DOHH2 (cell line): Measurements from ENCODE around the gene ACTR10.

Experiments used
- H3F3A ChIP-seq: fragments of 200-600 bp; sonication (generic), shearing (Covaris generic); 2 replicates; pipeline ENCODE4 v1.6.0; 2016; ENCODE audit warnings: antibody characterized with exemption, mild to moderate bottlenecking; ENCODE audit not compliant: control insufficient read depth, insufficient read depth
- H3K27ac ChIP-seq: fragments of 200-600 bp; sonication (generic); 2 replicates; pipeline ENCODE4 v1.5.1; 2014; ENCODE audit warnings: low read depth, mild to moderate bottlenecking, low read length, moderate library complexity
- H3K27me3 ChIP-seq: fragments of 200-600 bp; sonication (generic); 2 replicates; pipeline ENCODE4 v1.6.1; 2014; ENCODE audit warnings: mild to moderate bottlenecking, low read length, mixed read lengths; ENCODE audit not compliant: control insufficient read depth
- H3K36me3 ChIP-seq: fragments of 200-600 bp; sonication (generic); 2 replicates; pipeline ENCODE4 v1.6.1; 2014; ENCODE audit warnings: mild to moderate bottlenecking, low read length, moderate library complexity, mixed read lengths; ENCODE audit not compliant: control insufficient read depth
- H3K4me1 ChIP-seq: fragments of 200-600 bp; sonication (generic); 2 replicates; pipeline ENCODE4 v1.6.1; 2014; ENCODE audit warnings: mild to moderate bottlenecking, low read length, mixed read lengths; ENCODE audit not compliant: control insufficient read depth
- H3K4me2 ChIP-seq: fragments of 200-600 bp; sonication (generic); 2 replicates; pipeline ENCODE4 v1.6.0; 2014; ENCODE audit warnings: mild to moderate bottlenecking, low read length, moderate library complexity
- H3K4me3 ChIP-seq: fragments of 200-600 bp; sonication (generic); 2 replicates; pipeline ENCODE4 v1.5.1; 2014; ENCODE audit warnings: mild to moderate bottlenecking, low read length, mixed read lengths
- H3K79me2 ChIP-seq: fragments of 200-600 bp; sonication (generic); 2 replicates; pipeline ENCODE4 v1.6.1; 2014; ENCODE audit warnings: mild to moderate bottlenecking, low read length, mixed read lengths; ENCODE audit not compliant: control insufficient read depth
- H3K9me2 ChIP-seq: fragments of 200-600 bp; sonication (generic); replicated peaks from 2 replicates; pipeline ENCODE4 v1.6.1; 2014; ENCODE audit warnings: mild to moderate bottlenecking, low read length, mixed read lengths; ENCODE audit not compliant: control insufficient read depth
- H3K9me3 ChIP-seq: fragments of 200-600 bp; sonication (generic); 2 replicates; pipeline ENCODE4 v1.6.1; 2014; ENCODE audit warnings: antibody characterized with exemption, low read length, mixed read lengths; ENCODE audit not compliant: control insufficient read depth, insufficient read depth
- H4K20me1 ChIP-seq: fragments of 200-600 bp; sonication (generic); 2 replicates; pipeline ENCODE4 v1.6.0; 2014; ENCODE audit warnings: low read depth, mild to moderate bottlenecking, antibody characterized with exemption, low read length, moderate library complexity; ENCODE audit not compliant: control insufficient read depth, insufficient read depth
- EZH2phosphoT487 ChIP-seq: fragments of 200-600 bp; sonication (generic); IDR thresholded peaks from 2 replicates; pipeline ENCODE4 v1.6.1; 2017; ENCODE audit warnings: borderline replicate concordance, mild to moderate bottlenecking, antibody characterized with exemption, low read length, moderate library complexity, mixed read lengths
- TF ChIP-seq, protein P1 (sequence below): fragments of 200-600 bp; sonication (generic); IDR thresholded peaks from one replicate; pipeline ENCODE4 v1.5.1; 2014; ENCODE audit warnings: antibody characterized with exemption, mild to moderate bottlenecking, low read depth, low read length; ENCODE audit not compliant: poor library complexity, severe bottlenecking

ACTR10 gene

DNA sequence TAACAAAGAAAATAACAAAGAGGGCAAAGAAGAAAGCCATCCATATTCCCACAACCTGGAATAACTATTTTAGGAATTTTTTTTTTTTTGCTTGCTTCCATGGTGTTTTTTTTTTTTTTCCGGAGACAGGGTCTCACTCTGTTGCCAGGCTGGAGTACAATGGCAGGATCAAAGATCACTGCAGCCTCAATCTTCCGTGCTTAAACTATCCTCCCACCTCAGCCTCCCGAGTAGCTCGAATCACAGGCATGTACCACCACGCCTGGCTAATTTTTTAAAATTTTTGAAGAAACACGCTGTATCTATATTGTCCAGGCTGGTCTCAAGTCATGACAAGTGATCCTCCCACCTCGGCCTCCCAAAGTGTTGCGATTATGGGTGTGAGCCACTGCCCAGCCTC lies 78.2 kb downstream of the ACTR10 start:
- TF ChIP-seq EZH2phosphoT487 = no peak
- TF ChIP-seq, protein P1, sequence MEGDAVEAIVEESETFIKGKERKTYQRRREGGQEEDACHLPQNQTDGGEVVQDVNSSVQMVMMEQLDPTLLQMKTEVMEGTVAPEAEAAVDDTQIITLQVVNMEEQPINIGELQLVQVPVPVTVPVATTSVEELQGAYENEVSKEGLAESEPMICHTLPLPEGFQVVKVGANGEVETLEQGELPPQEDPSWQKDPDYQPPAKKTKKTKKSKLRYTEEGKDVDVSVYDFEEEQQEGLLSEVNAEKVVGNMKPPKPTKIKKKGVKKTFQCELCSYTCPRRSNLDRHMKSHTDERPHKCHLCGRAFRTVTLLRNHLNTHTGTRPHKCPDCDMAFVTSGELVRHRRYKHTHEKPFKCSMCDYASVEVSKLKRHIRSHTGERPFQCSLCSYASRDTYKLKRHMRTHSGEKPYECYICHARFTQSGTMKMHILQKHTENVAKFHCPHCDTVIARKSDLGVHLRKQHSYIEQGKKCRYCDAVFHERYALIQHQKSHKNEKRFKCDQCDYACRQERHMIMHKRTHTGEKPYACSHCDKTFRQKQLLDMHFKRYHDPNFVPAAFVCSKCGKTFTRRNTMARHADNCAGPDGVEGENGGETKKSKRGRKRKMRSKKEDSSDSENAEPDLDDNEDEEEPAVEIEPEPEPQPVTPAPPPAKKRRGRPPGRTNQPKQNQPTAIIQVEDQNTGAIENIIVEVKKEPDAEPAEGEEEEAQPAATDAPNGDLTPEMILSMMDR = no peak
- Histone ChIP-seq H3K4me3 (no peak overlapping the region), H3K79me2 (peaks cover 97% of the 10 kb centered on the region), H3K9me3 (no peaks in the 10 kb centered on the region), H3K27me3 (no peaks in the 10 kb centered on the region), H4K20me1 (no peaks in the 10 kb centered on the region), H3K4me2 (no peak overlapping the region), H3K4me1 (peaks cover 39% of the 10 kb centered on the region), H3F3A (peaks cover 18% of the 10 kb centered on the region), H3K9me2 (no peaks in the 10 kb centered on the region), H3K36me3 (peaks cover 82% of the 10 kb centered on the region), H3K27ac (no peak overlapping the region)

DNA sequence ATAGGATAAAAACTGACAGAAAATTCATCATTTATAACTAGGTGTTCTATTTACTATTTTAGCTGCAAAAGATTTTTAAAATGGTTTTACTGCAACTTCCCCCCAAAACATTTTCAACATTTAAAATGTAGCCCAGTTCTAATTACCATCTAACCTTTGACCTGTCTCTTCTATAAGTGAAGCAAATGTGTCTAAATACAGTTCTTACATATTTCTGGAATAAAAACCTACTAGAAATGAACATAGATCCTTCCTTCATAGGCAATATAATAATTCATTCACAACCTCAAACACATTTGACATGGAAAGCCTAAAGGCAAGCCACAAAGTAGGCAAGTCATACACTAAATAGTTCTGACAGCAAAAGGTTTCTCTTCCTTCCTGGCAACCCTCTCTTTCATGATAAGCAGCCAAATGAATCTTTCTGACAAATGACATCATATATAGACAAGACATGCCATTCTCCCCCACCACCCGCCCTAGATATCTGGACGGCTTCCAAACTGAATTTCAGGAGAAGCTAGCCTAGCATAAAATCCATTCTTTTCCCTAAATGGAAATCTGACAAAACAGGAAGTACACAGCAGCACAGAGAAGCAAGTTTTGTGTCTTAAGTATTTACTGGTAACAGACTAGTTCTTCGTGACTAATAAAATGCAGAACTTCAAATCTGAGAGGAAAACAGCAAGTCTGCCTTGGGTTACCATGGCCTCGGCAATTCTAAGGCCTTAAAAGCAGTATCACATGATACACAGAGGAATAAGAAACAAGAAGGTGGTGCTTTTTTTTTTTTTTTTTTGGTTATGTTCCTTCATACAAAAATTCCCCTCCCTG lies 81.2 kb downstream of the ACTR10 start:
- Histone ChIP-seq H3K9me3 (no peaks in the 10 kb centered on the region), H3K27ac (peak overlapping the region; percentile 0; the same call in 1 of the 2 replicates), H3K9me2 (no peaks in the 10 kb centered on the region), H3K36me3 (peaks cover 81% of the 10 kb centered on the region), H4K20me1 (no peaks in the 10 kb centered on the region), H3F3A (peaks cover 5% of the 10 kb centered on the region), H3K4me3 (no peak overlapping the region), H3K79me2 (peaks cover 96% of the 10 kb centered on the region), H3K4me2 (no peak overlapping the region), H3K27me3 (no peaks in the 10 kb centered on the region), H3K4me1 (peaks cover 28% of the 10 kb centered on the region)
- TF ChIP-seq, protein P1 = no peak
- TF ChIP-seq EZH2phosphoT487 = no peak

DNA sequence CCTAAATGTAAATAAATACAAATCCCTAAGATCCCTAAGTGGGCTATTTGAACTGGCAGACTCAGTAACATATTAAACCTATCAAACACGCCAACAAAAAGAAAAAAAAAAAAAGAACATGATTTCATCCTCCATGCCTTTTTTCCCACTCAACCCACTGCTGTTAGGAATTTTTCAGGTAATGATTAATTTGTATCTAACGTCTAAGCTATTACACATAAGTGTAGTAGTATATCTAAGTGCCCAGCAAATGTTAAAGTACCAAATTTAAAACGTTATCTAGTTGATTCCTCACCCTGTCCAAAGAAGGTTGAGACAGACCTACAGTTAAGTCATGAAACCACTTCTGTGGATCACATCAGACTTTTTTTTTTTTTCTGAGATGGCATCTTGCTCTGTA lies 82.0 kb downstream of the ACTR10 start:
- H3F3A ChIP-seq = no peaks in the 10 kb centered on the region; the same call in 1 of the 2 replicates
- H3K36me3 ChIP-seq = peaks cover 82% of the 10 kb centered on the region
- no peaks in the 10 kb centered on the region for H3K9me2 ChIP-seq
- no peaks in the 10 kb centered on the region for H3K9me3 ChIP-seq
- H3K79me2 ChIP-seq = peaks cover 93% of the 10 kb centered on the region
- no peaks in the 10 kb centered on the region for H4K20me1 ChIP-seq
- H3K27me3 ChIP-seq = no peaks in the 10 kb centered on the region
- no peak overlapping the region for H3K27ac ChIP-seq
- H3K4me3 ChIP-seq = no peak overlapping the region
- peaks cover 21% of the 10 kb centered on the region for H3K4me1 ChIP-seq
- H3K4me2 ChIP-seq = no peak overlapping the region
- TF ChIP-seq, protein P1 = no peak
- no peak for TF ChIP-seq EZH2phosphoT487
